K562 (cell line): ENCODE measurements around the gene EYA3. TPM values are rescaled to one million over a fixed set of nuclear protein-coding genes. Genes with fewer than 3 reads are reported as not detected.

ENCODE experiments used
- ARID1B ChIP-seq: fragments of 450-650 bp; IDR thresholded peaks from 2 replicates; pipeline ENCODE4 v1.6.1; 2016; ENCODE audit warnings: antibody characterized with exemption, mild to moderate bottlenecking, inconsistent platforms
- ATF1 ChIP-seq, 2 experiments: fragments of 450-650 bp in 1 of 2; IDR thresholded peaks; 2 replicates each; pipeline ENCODE4 v1.6.1; 2016; ENCODE audit warnings: missing compliant biosample characterization in 1 of 2, missing genetic modification characterization in 1 of 2
- ATF3 ChIP-seq, 2 experiments: fragments of 450-650 bp in 1 of 2; sonication (generic) in 1 of 2; formaldehyde crosslinking in 1 of 2; IDR thresholded peaks in 1 of 2; conservative IDR thresholded peaks in 1 of 2; 2 replicates each; pipeline versions ENCODE4 v1.6.1 to v1.8.1; 2016 to 2023; ENCODE audit warnings: mild to moderate bottlenecking in 2 of 2, moderate library complexity in 2 of 2, inconsistent platforms in 1 of 2, missing genetic modification reagents in 1 of 2
- GABPB2 ChIP-seq: fragments of 250-450 bp; sonication (Bioruptor Pico); conservative IDR thresholded peaks from 2 replicates; pipeline ENCODE4 v1.5.1; 2021; ENCODE audit warnings: mild to moderate bottlenecking
- HDGF ChIP-seq: fragments of 450-650 bp; IDR thresholded peaks from 2 replicates; pipeline ENCODE4 v1.6.1; 2016
- KLF10 ChIP-seq: fragments of 250-450 bp; sonication (Bioruptor Pico); IDR thresholded peaks from 2 replicates; pipeline ENCODE4 v1.6.1; 2021; ENCODE audit warnings: matching md5 sums
- POU5F1 ChIP-seq: fragments of 150-350 bp; IDR thresholded peaks from 2 replicates; pipeline ENCODE4 v1.6.1; 2014; ENCODE audit warnings: borderline replicate concordance, low read length, low read depth, mild to moderate bottlenecking; ENCODE audit not compliant: partially characterized antibody
- REST ChIP-seq, 2 experiments: fragments of 450-650 bp; formaldehyde crosslinking in 1 of 2; IDR thresholded peaks; 2 replicates each; pipeline versions ENCODE4 v1.4.0 to v1.6.1; 2014 to 2020; ENCODE audit warnings: mild to moderate bottlenecking in 2 of 2, borderline replicate concordance in 1 of 2, low read depth in 1 of 2
- SMARCE1 ChIP-seq: fragments of 450-650 bp; IDR thresholded peaks from 2 replicates; pipeline ENCODE4 v1.7.1; 2016; ENCODE audit warnings: mild to moderate bottlenecking
- ZNF592 ChIP-seq: fragments of 450-650 bp; IDR thresholded peaks from 2 replicates; pipeline ENCODE4 v1.6.1; 2017; ENCODE audit warnings: antibody characterized with exemption, mild to moderate bottlenecking
- ZNF785 ChIP-seq: fragments of 250-450 bp; sonication (Bioruptor Pico); IDR thresholded peaks from 2 replicates; pipeline ENCODE4 v1.4.0; 2020; ENCODE audit warnings: mild to moderate bottlenecking
- polyA plus RNA-seq, 8 experiments: library from polyadenylated mRNA; depleted of rRNA in 4 of 8; stranded (reverse) in 5 of 8; unstranded in 3 of 8; fragments of >200 nt; fragmentation: Nextera tagmentation in 2 of 8; fragmentation: Illumina TruSeq in 1 of 8; extraction: Ambion mirVana in 2 of 8; extraction: Trizol in 1 of 8; gene quantifications; 2 replicates each; pipeline versions ENCODE4 v1.2.1 to v1.2.3, GENCODE V29; 2011 to 2014; ENCODE audit warnings: inconsistent platforms in 1 of 8, missing spikeins in 1 of 8
- total RNA-seq, 7 experiments: library from RNA; depleted of rRNA in 6 of 7; stranded (reverse); fragments of >200 nt in 6 of 7; fragmentation: Illumina TruSeq in 2 of 7; extraction: Trizol in 2 of 7; gene quantifications; 2 replicates each; pipeline versions ENCODE4 v1.2.1 to v1.2.3, GENCODE V29; 2011 to 2021; ENCODE audit warnings: low replicate concordance in 1 of 7

EYA3 gene
- total and polyA plus RNA-seq, 9 of the 15 experiments (the other 6 are each of a cell fraction or from before 2014, with no cell fraction given): 21.7 to 64.0 (median 43.6) TPM

- TF ChIP-seq SMARCE1: 0 out of 2 replicates have a peak, but pooled peaks have one; percentile 24
- peak; percentile 49; the same call in 1 of the 2 replicates for TF ChIP-seq ZNF592
- TF ChIP-seq POU5F1: no peak
- TF ChIP-seq ZNF785 (CRISPR knock-in tag): no peak
- TF ChIP-seq KLF10: no peak
- peak; percentile 87 for TF ChIP-seq ATF3 (IDR thresholded peaks at IDR 0.05)
- no peak for TF ChIP-seq ATF3 (CRISPR knock-in tag; conservative IDR thresholded peaks at IDR 0.05)
- TF ChIP-seq ARID1B: peak; percentile 35; the same call in 1 of the 2 replicates
- TF ChIP-seq GABPB2 (CRISPR knock-in tag): no peak
- no peak for TF ChIP-seq REST (IDR thresholded peaks at IDR 0.05; ENCODE audit: borderline replicate concordance)
- no peak for TF ChIP-seq REST (CRISPR knock-in tag; IDR thresholded peaks at IDR 0.05; ENCODE audit: low read depth)
- no peak for TF ChIP-seq ATF1 (CRISPR knock-in tag; IDR thresholded peaks at IDR 0.05)
- TF ChIP-seq ATF1 (tag; IDR thresholded peaks at IDR 0.05): no peak
- TF ChIP-seq HDGF: no peak
Measured at GRCh38 chr1:28136922-28137613, 48.7 kb upstream of the EYA3 start (continued).
